Astrocyte (in vitro differentiated cells and primary cell): ENCODE results near the gene SLC9A6. TPM values are rescaled to one million over a fixed set of nuclear protein-coding genes. Genes with fewer than 3 reads are reported as not detected.
A peak's percentile ranks its signal among the peaks of the same experiment; 100 is the strongest.
"Not testable (repeated sequence)": the region's sequence is repeated elsewhere in the genome, so short reads cannot be mapped to it uniquely, and the experiment has no call there.

Experiments used
- DNase-seq: peaks from one replicate; pipeline ENCODE4 v3.0.0-alpha.2; 2010; ENCODE audit warnings: low read depth
- FAIRE-seq: peaks from 2 replicates; lab custom pipeline; 2011; peaks lifted over from hg19 to GRCh38; lab: Jason Lieb, UNC
- H2AFZ ChIP-seq: 2 replicates; pipeline ENCODE4 v1.6.0; 2012; ENCODE audit warnings: low read depth, low read length, inconsistent platforms
- H3K27ac ChIP-seq: 2 replicates; pipeline ENCODE4 v1.5.1; 2011; ENCODE audit warnings: low read depth, low read length, inconsistent platforms
- H3K27me3 ChIP-seq: 2 replicates; pipeline ENCODE4 v1.6.0; 2011; ENCODE audit warnings: low read length, inconsistent platforms; ENCODE audit not compliant: insufficient read depth
- H3K36me3 ChIP-seq: 2 replicates; pipeline ENCODE4 v1.5.1; 2011; ENCODE audit warnings: low read length, inconsistent platforms; ENCODE audit not compliant: insufficient read depth
- H3K4me1 ChIP-seq: 2 replicates; pipeline ENCODE4 v1.5.1; 2011; ENCODE audit warnings: low read length, inconsistent platforms; ENCODE audit not compliant: insufficient read depth
- H3K4me2 ChIP-seq: 2 replicates; pipeline ENCODE4 v1.6.0; 2012; ENCODE audit warnings: low read length, inconsistent platforms
- H3K4me3 ChIP-seq: 2 replicates; pipeline ENCODE4 v1.5.1; 2011; ENCODE audit warnings: low read depth, mild to moderate bottlenecking, low read length, inconsistent platforms; ENCODE audit not compliant: insufficient read depth
- H3K79me2 ChIP-seq: 2 replicates; pipeline ENCODE4 v1.6.0; 2012; ENCODE audit warnings: mild to moderate bottlenecking, low read length, inconsistent platforms; ENCODE audit not compliant: insufficient read depth
- H3K9ac ChIP-seq: 2 replicates; pipeline ENCODE4 v1.6.0; 2012; ENCODE audit warnings: mild to moderate bottlenecking, low read length, inconsistent platforms
- H3K9me3 ChIP-seq: 2 replicates; pipeline ENCODE4 v1.5.1; 2012; ENCODE audit warnings: low read depth, mild to moderate bottlenecking, low read length, inconsistent platforms; ENCODE audit not compliant: insufficient read depth
- H4K20me1 ChIP-seq: 2 replicates; pipeline ENCODE4 v1.6.0; 2012; ENCODE audit warnings: low read length, inconsistent platforms; ENCODE audit not compliant: insufficient read depth
- H3K27ac Mint-ChIP-seq: one replicate; pipeline ENCODE4 v1.8.0; 2021; ENCODE audit warnings: mild to moderate bottlenecking, mixed read lengths; ENCODE audit not compliant: unreplicated experiment
- H3K27me3 Mint-ChIP-seq: one replicate; pipeline ENCODE4 v1.8.0; 2021; ENCODE audit warnings: low read depth, mixed read lengths; ENCODE audit not compliant: unreplicated experiment
- H3K36me3 Mint-ChIP-seq: one replicate; pipeline ENCODE4 v1.8.0; 2021; ENCODE audit warnings: low read depth, mixed read lengths; ENCODE audit not compliant: unreplicated experiment
- H3K4me1 Mint-ChIP-seq: one replicate; pipeline ENCODE4 v1.8.0; 2021; ENCODE audit warnings: low read depth, mixed read lengths; ENCODE audit not compliant: unreplicated experiment
- H3K4me3 Mint-ChIP-seq: one replicate; pipeline ENCODE4 v1.8.0; 2021; ENCODE audit warnings: mild to moderate bottlenecking, moderate library complexity, mixed read lengths; ENCODE audit not compliant: unreplicated experiment
- H3K9me3 Mint-ChIP-seq: one replicate; pipeline ENCODE4 v1.8.0; 2021; ENCODE audit warnings: mild to moderate bottlenecking, mixed read lengths; ENCODE audit not compliant: unreplicated experiment
- EZH2 ChIP-seq: IDR thresholded peaks from 2 replicates; pipeline ENCODE4 v1.6.1; 2012; ENCODE audit warnings: mild to moderate bottlenecking, low read length, inconsistent platforms; ENCODE audit not compliant: insufficient read depth
- total RNA-seq: library from RNA; stranded (reverse); gene quantifications from 2 replicates; pipeline ENCODE4 v1.2.1, GENCODE V29; 2021
- TF ChIP-seq, protein P1 (sequence below): IDR thresholded peaks from 2 replicates; pipeline ENCODE4 v1.5.1; 2011; ENCODE audit warnings: low read depth, mild to moderate bottlenecking, inconsistent platforms, low read length, moderate library complexity; ENCODE audit not compliant: insufficient read depth

SLC9A6 gene
- total RNA-seq, 1 donor from 2014 or later: 12.8 TPM

GRCh38 chrX:136048446-136048845 is 63.2 kb downstream of the SLC9A6 start:
- FAIRE-seq (no peak), DNase-seq (no peak)
- Mint-ChIP-seq H3K4me3 (no peak overlapping the region), H3K9me3 (peaks cover 2% of the 10 kb centered on the region), H3K4me1 (peaks cover 10% of the 10 kb centered on the region), H3K27ac (no peak overlapping the region), H3K36me3 (peaks cover 2% of the 10 kb centered on the region), H3K27me3 (no peaks in the 10 kb centered on the region)
- H3K4me3 ChIP-seq: no peak overlapping the region
- no peaks in the 10 kb centered on the region for H3K27me3 ChIP-seq
- H3K79me2 ChIP-seq: no peaks in the 10 kb centered on the region
- H3K36me3 ChIP-seq: no peaks in the 10 kb centered on the region
- H3K4me2 ChIP-seq: no peak overlapping the region
- TF ChIP-seq, protein P1, sequence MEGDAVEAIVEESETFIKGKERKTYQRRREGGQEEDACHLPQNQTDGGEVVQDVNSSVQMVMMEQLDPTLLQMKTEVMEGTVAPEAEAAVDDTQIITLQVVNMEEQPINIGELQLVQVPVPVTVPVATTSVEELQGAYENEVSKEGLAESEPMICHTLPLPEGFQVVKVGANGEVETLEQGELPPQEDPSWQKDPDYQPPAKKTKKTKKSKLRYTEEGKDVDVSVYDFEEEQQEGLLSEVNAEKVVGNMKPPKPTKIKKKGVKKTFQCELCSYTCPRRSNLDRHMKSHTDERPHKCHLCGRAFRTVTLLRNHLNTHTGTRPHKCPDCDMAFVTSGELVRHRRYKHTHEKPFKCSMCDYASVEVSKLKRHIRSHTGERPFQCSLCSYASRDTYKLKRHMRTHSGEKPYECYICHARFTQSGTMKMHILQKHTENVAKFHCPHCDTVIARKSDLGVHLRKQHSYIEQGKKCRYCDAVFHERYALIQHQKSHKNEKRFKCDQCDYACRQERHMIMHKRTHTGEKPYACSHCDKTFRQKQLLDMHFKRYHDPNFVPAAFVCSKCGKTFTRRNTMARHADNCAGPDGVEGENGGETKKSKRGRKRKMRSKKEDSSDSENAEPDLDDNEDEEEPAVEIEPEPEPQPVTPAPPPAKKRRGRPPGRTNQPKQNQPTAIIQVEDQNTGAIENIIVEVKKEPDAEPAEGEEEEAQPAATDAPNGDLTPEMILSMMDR: no peak
- TF ChIP-seq EZH2: no peak
- H3K27ac ChIP-seq: no peak overlapping the region
- no peak overlapping the region for H2AFZ ChIP-seq
- no peaks in the 10 kb centered on the region for H4K20me1 ChIP-seq
- peaks cover 10% of the 10 kb centered on the region for H3K4me1 ChIP-seq
- no peaks in the 10 kb centered on the region for H3K9me3 ChIP-seq
- H3K9ac ChIP-seq: no peak overlapping the region

GRCh38 chrX:136049608-136050007 is 64.4 kb downstream of the SLC9A6 start:
- DNase-seq (no peak), FAIRE-seq (peak; percentile 91)
- Mint-ChIP-seq H3K36me3 (peaks cover 2% of the 10 kb centered on the region), H3K27me3 (no peaks in the 10 kb centered on the region), H3K27ac (no peak overlapping the region), H3K4me3 (no peak overlapping the region), H3K9me3 (peaks cover 2% of the 10 kb centered on the region), H3K4me1 (peaks cover 10% of the 10 kb centered on the region)
- H3K9me3 ChIP-seq: no peaks in the 10 kb centered on the region
- H3K4me2 ChIP-seq: no peak overlapping the region
- TF ChIP-seq, protein P1: no peak
- TF ChIP-seq EZH2: no peak
- H3K4me1 ChIP-seq: peaks cover 10% of the 10 kb centered on the region
- no peak overlapping the region for H3K4me3 ChIP-seq
- H3K36me3 ChIP-seq: no peaks in the 10 kb centered on the region
- no peaks in the 10 kb centered on the region for H3K79me2 ChIP-seq
- H3K9ac ChIP-seq: no peak overlapping the region
- no peaks in the 10 kb centered on the region for H4K20me1 ChIP-seq
- no peak overlapping the region for H2AFZ ChIP-seq
- H3K27me3 ChIP-seq: no peaks in the 10 kb centered on the region
- H3K27ac ChIP-seq: no peak overlapping the region

- H3K9ac ChIP-seq, H4K20me1 ChIP-seq, H3K9me3 ChIP-seq, FAIRE-seq, H3K27ac Mint-ChIP-seq, H3K27me3 ChIP-seq, H3K36me3 Mint-ChIP-seq, H3K27ac ChIP-seq, DNase-seq, H2AFZ ChIP-seq, H3K4me3 ChIP-seq, H3K9me3 Mint-ChIP-seq, H3K36me3 ChIP-seq, H3K4me3 Mint-ChIP-seq, H3K27me3 Mint-ChIP-seq, H3K4me2 ChIP-seq, H3K79me2 ChIP-seq: not testable (repeated sequence)
- H3K4me1 Mint-ChIP-seq: peaks cover 13% of the 10 kb centered on the region
- peaks cover 17% of the 10 kb centered on the region for H3K4me1 ChIP-seq
Observed at GRCh38 chrX:136050875-136051274, 65.6 kb downstream of the SLC9A6 start.
